Measurements from ENCODE around the gene GEMIN2.
"Not testable (repeated sequence)": the region's sequence is repeated elsewhere in the genome, so short reads cannot be mapped to it uniquely, and the experiment has no call there.

- not testable (repeated sequence) for TF ChIP-seq POLR2A (IDR thresholded peaks at IDR 0.05; ENCODE audit: low read depth, low read length); CTCF (IDR thresholded peaks at IDR 0.05; ENCODE audit: extremely low read depth in 1 of 2, insufficient read depth in 1 of 2, low read depth in 1 of 2, low read length in 2 of 2); POLR2AphosphoS5 (IDR thresholded peaks at IDR 0.05; ENCODE audit: insufficient read depth, low read depth, low read length)
Measured at GRCh38 chr14:39167797-39168320, 53.7 kb downstream of the GEMIN2 start.

Data from endothelial cell of umbilical vein (primary cell).